GM12873 (cell line): ENCODE results near the gene DHX29.

Source experiments
- CTCF ChIP-seq: IDR thresholded peaks from 2 replicates; pipeline ENCODE4 v1.5.1; 2012; ENCODE audit warnings: low read depth, mild to moderate bottlenecking, moderate library complexity, low read length, control low read depth; ENCODE audit not compliant: insufficient read depth; ENCODE audit errors: missing control alignments

Gene DHX29

GRCh38 chr5:55308254-55308836 lies 851 bp upstream of the DHX29 start:
- peak; percentile 15 for TF ChIP-seq CTCF

- no peak for TF ChIP-seq CTCF
Measured at GRCh38 chr5:55306641-55307382, 682 bp downstream of the DHX29 start.

- no peak for TF ChIP-seq CTCF
Measured at GRCh38 chr5:55305345-55305744, 2.1 kb downstream of the DHX29 start.

- no peak for TF ChIP-seq CTCF
Measured at GRCh38 chr5:55304584-55304983, 2.9 kb downstream of the DHX29 start.

- no peak for TF ChIP-seq CTCF
Measured at GRCh38 chr5:55303238-55303690, 4.2 kb downstream of the DHX29 start.

- no peak for TF ChIP-seq CTCF
Measured at GRCh38 chr5:55300890-55301289, 6.6 kb downstream of the DHX29 start.

GRCh38 chr5:55294935-55295334 lies 12.6 kb downstream of the DHX29 start:
- TF ChIP-seq CTCF = no peak
